HEK293 (cell line): ENCODE results near the gene POM121L2.
A peak's percentile ranks its signal among the peaks of the same experiment; 100 is the strongest.

Experiments
- CTCF ChIA-PET: fragments of 350-600 bp; formaldehyde crosslinking; extraction: SDS; loops from one replicate; lab custom pipeline; 2021; ENCODE audit warnings: antibody characterized with exemption; lab: Yijun Ruan, JAX
- POLR2A ChIA-PET: fragments of 300-600 bp; formaldehyde crosslinking; extraction: SDS; loops from one replicate; lab custom pipeline; 2020; ENCODE audit warnings: antibody characterized with exemption, inconsistent platforms; lab: Yijun Ruan, JAX
- H3K27ac ChIP-seq: fragments of 200-500 bp; sonication (Bioruptor generic); 2 replicates; pipeline ENCODE4 v1.5.1; 2014; ENCODE audit warnings: low read depth, low read length, control low read depth, inconsistent platforms; ENCODE audit errors: extremely low read depth
- H3K36me3 ChIP-seq, 2 experiments: fragments of 200-500 bp in 1 of 2; sonication (Bioruptor generic) in 1 of 2; 1 replicate in 1 of 2; 2 replicates in 1 of 2; pipeline ENCODE4 v1.5.1; 2014 to 2017; ENCODE audit warnings: inconsistent platforms in 2 of 2, low read length in 2 of 2; ENCODE audit not compliant: control insufficient read depth in 2 of 2, insufficient read depth in 1 of 2
- H3K4me1 ChIP-seq: fragments of 200-500 bp; sonication (Bioruptor generic); 2 replicates; pipeline ENCODE4 v1.5.1; 2014; ENCODE audit warnings: mild to moderate bottlenecking, low read length, inconsistent platforms; ENCODE audit not compliant: control insufficient read depth, insufficient read depth
- H3K4me3 ChIP-seq: 2 replicates; pipeline ENCODE4 v1.5.1; 2011; ENCODE audit warnings: low read depth, mild to moderate bottlenecking, control low read depth, low read length, moderate library complexity
- H3K9me3 ChIP-seq: fragments of 200-500 bp; sonication (Bioruptor generic); 2 replicates; pipeline ENCODE4 v1.5.1; 2014; ENCODE audit warnings: low read depth, low read length, inconsistent platforms; ENCODE audit not compliant: control insufficient read depth, insufficient read depth
- KLF16 ChIP-seq: fragments of 450-650 bp; formaldehyde crosslinking; IDR thresholded peaks from 2 replicates; pipeline ENCODE4 v1.5.1; 2017; ENCODE audit warnings: missing biosample characterization, missing genetic modification characterization
- KLF7 ChIP-seq: fragments of 450-650 bp; formaldehyde crosslinking; IDR thresholded peaks from 2 replicates; pipeline ENCODE4 v1.5.1; 2016; ENCODE audit warnings: missing biosample characterization, missing genetic modification characterization, borderline replicate concordance
- MEIS1 ChIP-seq: sonication (generic); formaldehyde crosslinking; IDR thresholded peaks from 2 replicates; pipeline ENCODE4 v1.8.1; 2022; ENCODE audit warnings: missing genetic modification reagents, mild to moderate bottlenecking, borderline replicate concordance
- MYNN ChIP-seq: fragments of 450-650 bp; formaldehyde crosslinking; IDR thresholded peaks from 2 replicates; pipeline ENCODE4 v1.5.1; 2016; ENCODE audit warnings: missing biosample characterization, missing genetic modification characterization, borderline replicate concordance
- PRDM1 ChIP-seq: fragments of 450-650 bp; formaldehyde crosslinking; IDR thresholded peaks from 2 replicates; pipeline ENCODE4; 2016; ENCODE audit warnings: missing biosample characterization, missing genetic modification characterization
- RBAK ChIP-seq: fragments of 450-650 bp; formaldehyde crosslinking; IDR thresholded peaks from 2 replicates; pipeline ENCODE4 v1.5.1; 2016; ENCODE audit warnings: missing biosample characterization, missing genetic modification characterization
- SETDB1 ChIP-seq: IDR thresholded peaks from one replicate; pipeline ENCODE4 v1.6.1; 2017; ENCODE audit warnings: mild to moderate bottlenecking, low read length, moderate library complexity, mixed read lengths; ENCODE audit not compliant: insufficient read length
- TRIM28 ChIP-seq: IDR thresholded peaks from 2 replicates; pipeline ENCODE4 v1.6.1; 2011; ENCODE audit warnings: low read length, control low read depth, borderline replicate concordance
- ZBTB17 ChIP-seq: fragments of 450-650 bp; formaldehyde crosslinking; IDR thresholded peaks from 2 replicates; pipeline ENCODE4 v1.5.1; 2016; ENCODE audit warnings: missing biosample characterization, missing genetic modification characterization
- ZBTB20 ChIP-seq: fragments of 450-650 bp; formaldehyde crosslinking; IDR thresholded peaks from 2 replicates; pipeline ENCODE4 v1.5.1; 2016; ENCODE audit warnings: missing biosample characterization, missing genetic modification characterization
- ZFP69B ChIP-seq: fragments of 450-650 bp; formaldehyde crosslinking; IDR thresholded peaks from 2 replicates; pipeline ENCODE4 v1.5.1; 2016; ENCODE audit warnings: missing biosample characterization, missing genetic modification characterization
- ZNF16 ChIP-seq: fragments of 450-650 bp; formaldehyde crosslinking; IDR thresholded peaks from 2 replicates; pipeline ENCODE4 v1.5.1; 2016; ENCODE audit warnings: low read depth, missing biosample characterization, missing genetic modification characterization
- ZNF221 ChIP-seq: fragments of 450-650 bp; formaldehyde crosslinking; IDR thresholded peaks from 2 replicates; pipeline ENCODE4 v1.5.1; 2017; ENCODE audit warnings: missing biosample characterization, missing genetic modification characterization, borderline replicate concordance
- ZNF292 ChIP-seq: fragments of 450-650 bp; formaldehyde crosslinking; IDR thresholded peaks from 2 replicates; pipeline ENCODE4 v1.5.1; 2016; ENCODE audit warnings: low read depth, missing biosample characterization, missing genetic modification characterization, borderline replicate concordance
- ZNF416 ChIP-seq: fragments of 450-650 bp; formaldehyde crosslinking; IDR thresholded peaks from 2 replicates; pipeline ENCODE4 v1.5.1; 2016; ENCODE audit warnings: missing biosample characterization, missing genetic modification characterization
- ZNF514 ChIP-seq: fragments of 450-650 bp; formaldehyde crosslinking; IDR thresholded peaks from 2 replicates; pipeline ENCODE4 v1.5.1; 2016; ENCODE audit warnings: missing biosample characterization, missing genetic modification characterization
- ZNF558 ChIP-seq: fragments of 450-650 bp; formaldehyde crosslinking; IDR thresholded peaks from 2 replicates; pipeline ENCODE4 v1.5.1; 2016; ENCODE audit warnings: missing biosample characterization, missing genetic modification characterization
- ZNF610 ChIP-seq: fragments of 450-650 bp; formaldehyde crosslinking; IDR thresholded peaks from 2 replicates; pipeline ENCODE4 v1.5.1; 2016; ENCODE audit warnings: missing biosample characterization, missing genetic modification characterization, borderline replicate concordance
- ZNF629 ChIP-seq: fragments of 450-650 bp; formaldehyde crosslinking; IDR thresholded peaks from 2 replicates; pipeline ENCODE4 v1.5.1; 2017; ENCODE audit warnings: missing biosample characterization, missing genetic modification characterization
- ZNF777 ChIP-seq: fragments of 450-650 bp; formaldehyde crosslinking; IDR thresholded peaks from 2 replicates; pipeline ENCODE4 v1.5.1; 2017; ENCODE audit warnings: missing biosample characterization, missing genetic modification characterization, borderline replicate concordance
- ZNF837 ChIP-seq: fragments of 450-650 bp; formaldehyde crosslinking; IDR thresholded peaks from 2 replicates; pipeline ENCODE4 v1.5.1; 2016; ENCODE audit warnings: missing biosample characterization, missing genetic modification characterization
- ZNF843 ChIP-seq: fragments of 450-650 bp; formaldehyde crosslinking; IDR thresholded peaks from 2 replicates; pipeline ENCODE4 v1.5.1; 2016; ENCODE audit warnings: missing biosample characterization, missing genetic modification characterization
- TF ChIP-seq, protein P1 (sequence below): fragments of 450-650 bp; formaldehyde crosslinking; IDR thresholded peaks from 2 replicates; pipeline ENCODE4 v1.5.1; 2016; ENCODE audit warnings: missing biosample characterization, missing genetic modification characterization
- TF ChIP-seq, protein P2 (sequence below): fragments of 450-650 bp; formaldehyde crosslinking; IDR thresholded peaks from 2 replicates; pipeline ENCODE4 v1.5.1; 2016; ENCODE audit warnings: missing biosample characterization, missing genetic modification characterization, borderline replicate concordance
- TF ChIP-seq, protein P3 (sequence below): fragments of 450-650 bp; formaldehyde crosslinking; IDR thresholded peaks from 2 replicates; pipeline ENCODE4 v1.5.1; 2016; ENCODE audit warnings: missing biosample characterization, missing genetic modification characterization
- TF ChIP-seq, protein P4 (sequence below): fragments of 450-650 bp; formaldehyde crosslinking; IDR thresholded peaks from 2 replicates; pipeline ENCODE4; 2016; ENCODE audit warnings: missing biosample characterization, missing genetic modification characterization
- TF ChIP-seq, protein P5 (sequence below): fragments of 450-650 bp; formaldehyde crosslinking; IDR thresholded peaks from 2 replicates; pipeline ENCODE4 v1.5.1; 2016; ENCODE audit warnings: missing biosample characterization, missing genetic modification characterization, borderline replicate concordance

The POM121L2 gene

DNA sequence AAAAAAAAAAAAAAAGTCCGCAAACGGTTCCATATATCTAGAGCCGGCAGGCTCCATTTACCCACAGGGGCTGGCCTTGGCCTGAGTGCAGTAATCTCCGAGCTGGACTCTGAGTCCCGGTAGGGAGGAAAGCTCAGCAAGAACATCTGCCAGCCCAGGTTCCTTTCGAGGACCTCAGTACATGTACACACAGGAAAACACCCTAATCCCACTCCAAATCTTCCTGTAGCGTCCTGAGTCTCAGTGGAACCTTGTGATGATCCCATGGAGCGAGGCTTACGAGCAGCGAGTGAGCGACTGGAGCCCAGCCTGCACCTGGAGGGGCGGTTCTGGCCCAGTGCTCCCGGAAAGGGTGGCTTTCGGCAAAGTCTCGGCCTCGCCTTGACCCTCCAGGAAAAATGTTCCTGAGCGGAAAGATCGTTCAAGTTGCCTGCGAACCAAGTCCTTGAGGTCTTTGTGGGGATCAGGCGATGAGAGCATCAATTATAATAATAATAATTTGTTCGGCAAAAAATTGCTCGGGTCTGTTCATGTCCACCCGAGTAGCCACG lies 32.5 kb downstream of the POM121L2 start (continued):
- TF ChIP-seq RBAK (tag by site-specific recombination) (no peak), MYNN (tag by site-specific recombination) (no peak), ZNF610 (no peak), ZNF221 (tag by site-specific recombination) (no peak), ZNF629 (no peak), ZBTB17 (peak; percentile 89), SETDB1 (no peak), ZBTB20 (tag by site-specific recombination) (peak; percentile 40; the same call in 1 of the 2 replicates), TRIM28 (no peak)
- TF ChIP-seq, protein P1, sequence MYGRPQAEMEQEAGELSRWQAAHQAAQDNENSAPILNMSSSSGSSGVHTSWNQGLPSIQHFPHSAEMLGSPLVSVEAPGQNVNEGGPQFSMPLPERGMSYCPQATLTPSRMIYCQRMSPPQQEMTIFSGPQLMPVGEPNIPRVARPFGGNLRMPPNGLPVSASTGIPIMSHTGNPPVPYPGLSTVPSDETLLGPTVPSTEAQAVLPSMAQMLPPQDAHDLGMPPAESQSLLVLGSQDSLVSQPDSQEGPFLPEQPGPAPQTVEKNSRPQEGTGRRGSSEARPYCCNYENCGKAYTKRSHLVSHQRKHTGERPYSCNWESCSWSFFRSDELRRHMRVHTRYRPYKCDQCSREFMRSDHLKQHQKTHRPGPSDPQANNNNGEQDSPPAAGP (tag by site-specific recombination) = no peak

DNA sequence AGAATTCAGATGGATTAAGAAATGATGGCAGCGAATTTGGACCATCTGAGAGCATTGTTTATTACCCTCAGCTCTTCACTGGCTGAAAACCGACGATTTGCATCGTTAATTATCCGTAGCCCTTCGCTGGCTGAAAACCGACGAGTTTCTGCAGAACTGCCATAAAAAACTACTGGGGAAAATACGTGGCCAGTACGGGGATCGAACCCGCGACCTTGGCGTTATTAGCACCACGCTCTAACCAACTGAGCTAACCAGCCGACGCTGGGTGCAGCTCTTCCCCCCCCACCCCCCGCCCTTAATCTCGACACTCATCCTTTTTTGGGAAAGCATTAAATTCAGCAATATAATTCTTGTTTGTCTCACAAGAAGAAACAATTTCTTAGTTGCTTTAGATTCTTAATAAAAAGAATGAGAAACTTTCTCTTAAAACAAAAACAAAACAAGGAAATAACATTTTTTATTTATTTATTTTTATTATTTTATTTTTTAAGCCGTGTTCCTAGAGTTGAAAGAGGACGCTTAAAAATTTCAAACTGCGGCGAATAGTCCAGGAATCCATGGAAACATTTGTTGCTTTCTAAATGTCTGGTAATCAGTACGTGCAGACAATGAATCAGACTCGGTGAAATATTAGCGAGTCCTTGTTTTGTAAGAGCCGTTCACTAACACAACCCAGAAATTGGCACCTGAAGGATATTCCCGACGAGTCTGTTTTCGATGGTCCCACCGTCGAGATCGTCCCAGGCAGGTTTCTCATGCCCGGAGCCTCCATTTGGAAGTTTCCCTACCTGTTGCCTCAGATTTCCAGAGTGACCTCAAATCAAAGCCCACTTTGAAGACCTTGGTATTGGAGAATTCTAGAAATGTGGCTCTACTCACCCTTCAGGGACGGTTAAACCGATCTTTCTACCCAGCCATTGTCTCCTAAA lies 36.8 kb downstream of the POM121L2 start:
- no peaks in the 10 kb centered on the region for H3K4me1 ChIP-seq
- no peaks in the 10 kb centered on the region for H3K36me3 ChIP-seq
- H3K9me3 ChIP-seq = no peaks in the 10 kb centered on the region
- ChIA-PET CTCF (interaction anchor here (0.7 to 4.0 kb wide), 3 partner anchors 11 to 41 kb away, joined by 3 to 15 read pairs (median 5); no protein-coding TSS in a partner anchor), POLR2A (interaction anchor here (0.6 to 1.2 kb wide), 3 partner anchors 21 to 44 kb away, joined by 3 read pairs; no protein-coding TSS in a partner anchor)
- H3K27ac ChIP-seq = no peak overlapping the region
- peak overlapping the region; percentile 40 for H3K4me3 ChIP-seq
- TF ChIP-seq ZNF843 (tag by site-specific recombination) (no peak), ZNF837 (tag by site-specific recombination) (no peak), ZNF416 (tag by site-specific recombination) (no peak), KLF7 (tag by site-specific recombination) (no peak), ZNF777 (tag by site-specific recombination) (no peak), KLF16 (tag by site-specific recombination) (no peak), ZNF629 (no peak), RBAK (tag by site-specific recombination) (no peak), ZNF514 (tag by site-specific recombination) (no peak), ZNF16 (no peak), MEIS1 (CRISPR knock-in tag) (no peak), PRDM1 (no peak), ZNF558 (tag by site-specific recombination) (no peak), ZFP69B (no peak), ZNF292 (no peak)
- TF ChIP-seq, protein P2, sequence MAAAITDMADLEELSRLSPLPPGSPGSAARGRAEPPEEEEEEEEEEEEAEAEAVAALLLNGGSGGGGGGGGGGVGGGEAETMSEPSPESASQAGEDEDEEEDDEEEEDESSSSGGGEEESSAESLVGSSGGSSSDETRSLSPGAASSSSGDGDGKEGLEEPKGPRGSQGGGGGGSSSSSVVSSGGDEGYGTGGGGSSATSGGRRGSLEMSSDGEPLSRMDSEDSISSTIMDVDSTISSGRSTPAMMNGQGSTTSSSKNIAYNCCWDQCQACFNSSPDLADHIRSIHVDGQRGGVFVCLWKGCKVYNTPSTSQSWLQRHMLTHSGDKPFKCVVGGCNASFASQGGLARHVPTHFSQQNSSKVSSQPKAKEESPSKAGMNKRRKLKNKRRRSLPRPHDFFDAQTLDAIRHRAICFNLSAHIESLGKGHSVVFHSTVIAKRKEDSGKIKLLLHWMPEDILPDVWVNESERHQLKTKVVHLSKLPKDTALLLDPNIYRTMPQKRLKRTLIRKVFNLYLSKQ (tag by site-specific recombination) = no peak
- TF ChIP-seq, protein P3, sequence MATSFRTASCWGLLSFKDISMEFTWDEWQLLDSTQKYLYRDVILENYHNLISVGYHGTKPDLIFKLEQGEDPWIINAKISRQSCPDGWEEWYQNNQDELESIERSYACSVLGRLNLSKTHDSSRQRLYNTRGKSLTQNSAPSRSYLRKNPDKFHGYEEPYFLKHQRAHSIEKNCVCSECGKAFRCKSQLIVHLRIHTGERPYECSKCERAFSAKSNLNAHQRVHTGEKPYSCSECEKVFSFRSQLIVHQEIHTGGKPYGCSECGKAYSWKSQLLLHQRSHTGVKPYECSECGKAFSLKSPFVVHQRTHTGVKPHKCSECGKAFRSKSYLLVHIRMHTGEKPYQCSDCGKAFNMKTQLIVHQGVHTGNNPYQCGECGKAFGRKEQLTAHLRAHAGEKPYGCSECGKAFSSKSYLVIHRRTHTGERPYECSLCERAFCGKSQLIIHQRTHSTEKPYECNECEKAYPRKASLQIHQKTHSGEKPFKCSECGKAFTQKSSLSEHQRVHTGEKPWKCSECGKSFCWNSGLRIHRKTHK (tag by site-specific recombination) = no peak
- TF ChIP-seq, protein P4, sequence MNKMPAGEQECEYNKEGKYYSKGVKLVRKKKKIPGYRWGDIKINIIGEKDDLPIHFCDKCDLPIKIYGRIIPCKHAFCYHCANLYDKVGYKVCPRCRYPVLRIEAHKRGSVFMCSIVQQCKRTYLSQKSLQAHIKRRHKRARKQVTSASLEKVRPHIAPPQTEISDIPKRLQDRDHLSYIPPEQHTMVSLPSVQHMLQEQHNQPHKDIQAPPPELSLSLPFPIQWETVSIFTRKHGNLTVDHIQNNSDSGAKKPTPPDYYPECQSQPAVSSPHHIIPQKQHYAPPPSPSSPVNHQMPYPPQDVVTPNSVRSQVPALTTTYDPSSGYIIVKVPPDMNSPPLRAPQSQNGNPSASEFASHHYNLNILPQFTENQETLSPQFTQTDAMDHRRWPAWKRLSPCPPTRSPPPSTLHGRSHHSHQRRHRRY (tag by site-specific recombination) = no peak
- TF ChIP-seq, protein P5, sequence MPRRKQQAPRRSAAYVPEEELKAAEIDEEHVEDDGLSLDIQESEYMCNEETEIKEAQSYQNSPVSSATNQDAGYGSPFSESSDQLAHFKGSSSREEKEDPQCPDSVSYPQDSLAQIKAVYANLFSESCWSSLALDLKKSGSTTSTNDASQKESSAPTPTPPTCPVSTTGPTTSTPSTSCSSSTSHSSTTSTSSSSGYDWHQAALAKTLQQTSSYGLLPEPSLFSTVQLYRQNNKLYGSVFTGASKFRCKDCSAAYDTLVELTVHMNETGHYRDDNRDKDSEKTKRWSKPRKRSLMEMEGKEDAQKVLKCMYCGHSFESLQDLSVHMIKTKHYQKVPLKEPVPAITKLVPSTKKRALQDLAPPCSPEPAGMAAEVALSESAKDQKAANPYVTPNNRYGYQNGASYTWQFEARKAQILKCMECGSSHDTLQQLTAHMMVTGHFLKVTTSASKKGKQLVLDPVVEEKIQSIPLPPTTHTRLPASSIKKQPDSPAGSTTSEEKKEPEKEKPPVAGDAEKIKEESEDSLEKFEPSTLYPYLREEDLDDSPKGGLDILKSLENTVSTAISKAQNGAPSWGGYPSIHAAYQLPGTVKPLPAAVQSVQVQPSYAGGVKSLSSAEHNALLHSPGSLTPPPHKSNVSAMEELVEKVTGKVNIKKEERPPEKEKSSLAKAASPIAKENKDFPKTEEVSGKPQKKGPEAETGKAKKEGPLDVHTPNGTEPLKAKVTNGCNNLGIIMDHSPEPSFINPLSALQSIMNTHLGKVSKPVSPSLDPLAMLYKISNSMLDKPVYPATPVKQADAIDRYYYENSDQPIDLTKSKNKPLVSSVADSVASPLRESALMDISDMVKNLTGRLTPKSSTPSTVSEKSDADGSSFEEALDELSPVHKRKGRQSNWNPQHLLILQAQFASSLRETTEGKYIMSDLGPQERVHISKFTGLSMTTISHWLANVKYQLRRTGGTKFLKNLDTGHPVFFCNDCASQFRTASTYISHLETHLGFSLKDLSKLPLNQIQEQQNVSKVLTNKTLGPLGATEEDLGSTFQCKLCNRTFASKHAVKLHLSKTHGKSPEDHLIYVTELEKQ (tag by site-specific recombination) = no peak
